ENCODE results near the gene THSD7A. TPM values are rescaled to one million over a fixed set of nuclear protein-coding genes. Genes with fewer than 3 reads are reported as not detected.

The THSD7A gene
- total and polyA plus RNA-seq, 4 donors = 0.15 to 2.7 (median 1.9) TPM

GRCh38 chr7:11667071-11667809 is 164.8 kb downstream of the THSD7A start:
- H3K27ac ChIP-seq (ENCODE audit: low read depth in 1 of 2, low read length in 2 of 2) = no peak overlapping the region
- 86% methylated on average over 7 of the region's 7 CpGs for WGBS
- no peak for TF ChIP-seq MAX (IDR thresholded peaks at IDR 0.05)
- TF ChIP-seq FOXA1 (IDR thresholded peaks at IDR 0.05) = no peak
- no peak for TF ChIP-seq GABPA (IDR thresholded peaks at IDR 0.05 in 1 of 2, conservative IDR thresholded peaks at IDR 0.05 in 1 of 2)
- no peak for TF ChIP-seq RXRA (IDR thresholded peaks at IDR 0.05)
- TF ChIP-seq JUND (IDR thresholded peaks at IDR 0.05) = no peak
- no peak for TF ChIP-seq HNF4A (conservative IDR thresholded peaks at IDR 0.05)
- no peak for TF ChIP-seq EGR1 (IDR thresholded peaks at IDR 0.05; ENCODE audit: low read depth in 2 of 2)
- no peak for TF ChIP-seq CTCF (IDR thresholded peaks at IDR 0.05; ENCODE audit: low read depth, low read length, missing input control)
- TF ChIP-seq HNF4G (IDR thresholded peaks at IDR 0.05) = no peak
- TF ChIP-seq SP1 (IDR thresholded peaks at IDR 0.05) = no peak
- TF ChIP-seq TAF1 (conservative IDR thresholded peaks at IDR 0.05) = no peak
- no peak for TF ChIP-seq ATF3 (IDR thresholded peaks at IDR 0.05)
- no peak for TF ChIP-seq ZBTB33 (IDR thresholded peaks at IDR 0.05)

GRCh38 chr7:11665357-11665756 is 166.6 kb downstream of the THSD7A start:
- no peak for TF ChIP-seq RAD21 (IDR thresholded peaks at IDR 0.05)
- no peak for TF ChIP-seq REST (IDR thresholded peaks at IDR 0.05)
- TF ChIP-seq ATF3 (IDR thresholded peaks at IDR 0.05) = no peak
- TF ChIP-seq EGR1 (IDR thresholded peaks at IDR 0.05; ENCODE audit: low read depth in 2 of 2) = no peak
- TF ChIP-seq FOXA1 (IDR thresholded peaks at IDR 0.05) = no peak
- no peak for TF ChIP-seq TAF1 (conservative IDR thresholded peaks at IDR 0.05)
- TF ChIP-seq MAX (IDR thresholded peaks at IDR 0.05) = no peak
- TF ChIP-seq HNF4G (IDR thresholded peaks at IDR 0.05) = no peak
- no peak for TF ChIP-seq SP1 (IDR thresholded peaks at IDR 0.05)
- no peak for TF ChIP-seq JUND (IDR thresholded peaks at IDR 0.05)
- TF ChIP-seq RXRA (IDR thresholded peaks at IDR 0.05) = no peak
- no peak for TF ChIP-seq ZBTB33 (IDR thresholded peaks at IDR 0.05)
- TF ChIP-seq CTCF (IDR thresholded peaks at IDR 0.05; ENCODE audit: low read depth, low read length, missing input control) = no peak
- no peak for TF ChIP-seq NR2F2 (IDR thresholded peaks at IDR 0.05)
- TF ChIP-seq FOXA2 (IDR thresholded peaks at IDR 0.05) = no peak
- Histone ChIP-seq H3K4me3 (ENCODE audit: low read depth in 1 of 3, low read length in 3 of 3) (no peak overlapping the region), H3K9me3 (ENCODE audit: control insufficient read depth in 4 of 4, low read length in 3 of 4) (no peaks in the 10 kb centered on the region), H3K27me3 (ENCODE audit: control insufficient read depth in 4 of 4, insufficient read depth in 4 of 4, low read length in 3 of 4) (no peaks in the 10 kb centered on the region), H3K4me1 (ENCODE audit: control insufficient read depth in 4 of 4, insufficient read depth in 4 of 4, low read length in 3 of 4) (peaks cover 0 to 2% (median 0%) of the 10 kb centered on the region in 4 donors), H3K27ac (ENCODE audit: low read depth in 1 of 2, low read length in 2 of 2) (no peak overlapping the region), H3K9ac (ENCODE audit: low read depth in 1 of 2, low read length in 2 of 2) (no peak overlapping the region), H3K36me3 (ENCODE audit: control insufficient read depth in 4 of 4, insufficient read depth in 3 of 4, low read depth in 1 of 4, low read length in 3 of 4) (no peaks in the 10 kb centered on the region)
- 59% methylated on average over 3 of the region's 3 CpGs for WGBS
- DNase-seq (ENCODE audit: low spot score) = no peak

More at GRCh38 chr7:11667071-11667809, 164.8 kb downstream of the THSD7A start:
- Histone ChIP-seq H3K4me1 (ENCODE audit: control insufficient read depth in 4 of 4, insufficient read depth in 4 of 4, low read length in 3 of 4) (peaks cover 0 to 2% (median 0%) of the 10 kb centered on the region in 4 donors), H3K36me3 (ENCODE audit: control insufficient read depth in 4 of 4, insufficient read depth in 3 of 4, low read depth in 1 of 4, low read length in 3 of 4) (no peaks in the 10 kb centered on the region), H3K9me3 (ENCODE audit: control insufficient read depth in 4 of 4, low read length in 3 of 4) (no peaks in the 10 kb centered on the region), H3K9ac (ENCODE audit: low read depth in 1 of 2, low read length in 2 of 2) (no peak overlapping the region), H3K27me3 (ENCODE audit: control insufficient read depth in 4 of 4, insufficient read depth in 4 of 4, low read length in 3 of 4) (no peaks in the 10 kb centered on the region), H3K4me3 (ENCODE audit: low read depth in 1 of 3, low read length in 3 of 3) (no peak overlapping the region)
- DNase-seq (ENCODE audit: low spot score) = no peak

Measured in liver (tissue), 9 donors.